Epithelial cell of prostate (primary cell): Measurements from ENCODE around the gene RERE.
A peak's percentile ranks its signal among the peaks of the same experiment; 100 is the strongest.
"Not testable (repeated sequence)": the region's sequence is repeated elsewhere in the genome, so short reads cannot be mapped to it uniquely, and the experiment has no call there.

ENCODE experiments used
- DNase-seq: peaks from one replicate; pipeline ENCODE4 v3.0.0-alpha.2; 2011; ENCODE audit warnings: low read depth, low spot score
- H3K27ac ChIP-seq: fragments of 450-650 bp; 2 replicates; pipeline ENCODE4 v1.5.1; 2017; ENCODE audit warnings: mild to moderate bottlenecking

Gene RERE

DNA sequence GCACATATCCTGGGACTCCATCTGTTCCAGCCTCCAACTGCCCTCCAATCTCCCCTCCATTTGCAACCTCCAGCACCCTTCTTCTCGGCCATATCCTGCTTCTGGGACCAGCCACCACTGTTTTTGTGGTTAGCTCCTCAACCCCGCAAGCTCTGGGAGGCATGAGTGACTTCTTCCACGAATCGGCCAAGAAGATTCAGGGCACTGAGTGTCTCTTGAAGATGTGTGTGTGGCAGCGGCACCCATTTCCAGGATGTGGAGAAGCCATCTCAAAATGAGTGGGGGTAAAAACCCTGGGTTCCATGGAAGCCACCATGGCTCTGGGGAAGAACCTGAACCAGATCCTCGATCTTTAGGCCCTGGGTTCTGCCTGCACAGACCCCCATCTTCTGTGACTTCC lies 304.9 kb downstream of the RERE start:
- H3K27ac ChIP-seq: no peak overlapping the region
- DNase-seq: no peak

DNA sequence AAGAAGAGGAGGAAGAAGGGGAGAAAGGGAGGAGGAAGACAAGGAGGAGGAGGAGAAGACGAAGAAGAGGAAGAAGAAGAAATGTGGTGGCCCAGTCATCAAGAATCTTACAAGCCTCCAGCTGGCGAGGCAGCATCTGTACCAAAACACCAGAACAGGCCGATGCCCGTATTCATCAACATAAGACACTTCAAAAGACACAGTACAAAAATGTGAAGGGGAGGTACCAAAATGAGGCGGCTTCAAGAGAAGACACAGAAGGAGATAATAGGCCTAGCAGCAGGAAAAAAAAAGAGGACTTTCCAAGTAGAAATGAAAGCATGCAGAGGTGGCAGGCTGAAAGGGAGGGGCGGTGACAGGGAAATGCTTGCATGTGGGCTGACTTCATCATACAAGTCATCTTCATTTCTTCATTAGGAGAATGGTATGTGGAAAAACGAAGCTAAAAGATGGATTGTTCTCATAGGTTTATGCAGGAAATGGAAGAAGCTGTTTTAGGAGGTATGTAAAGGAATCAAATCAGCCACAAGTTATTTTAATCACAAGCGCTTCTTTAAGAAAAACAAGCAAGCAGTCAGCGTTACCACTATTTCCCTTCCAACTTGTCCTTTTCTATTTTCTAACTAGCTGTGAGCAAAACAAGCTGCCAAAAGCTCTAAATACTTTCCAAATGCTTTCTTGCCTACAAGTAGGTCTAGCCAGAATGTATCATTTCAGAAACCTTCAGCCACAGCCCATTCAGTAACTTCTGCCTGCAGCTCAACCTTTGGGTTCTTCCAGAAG lies 307.2 kb downstream of the RERE start:
- peak overlapping the region; percentile 19 for H3K27ac ChIP-seq

DNA sequence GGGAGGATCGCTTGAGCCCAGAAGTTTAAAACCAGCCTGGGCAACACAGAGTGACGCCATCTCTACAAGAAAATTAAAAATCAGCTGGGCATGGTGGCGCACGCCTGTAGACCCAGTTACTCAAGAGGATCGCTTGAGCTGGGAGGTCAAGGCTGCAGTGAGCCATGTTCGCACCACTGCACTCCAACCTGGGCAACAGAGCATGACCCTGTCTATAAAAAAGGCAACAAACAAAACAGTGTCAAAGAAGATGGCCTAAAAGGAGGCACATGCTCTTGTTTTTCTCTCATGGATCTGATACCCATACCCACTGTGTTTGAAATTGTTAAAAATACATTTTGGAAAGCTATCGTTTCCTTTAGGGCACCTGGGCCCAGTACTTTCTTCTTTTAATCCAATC lies 307.9 kb downstream of the RERE start:
- no peak overlapping the region for H3K27ac ChIP-seq
- no peak for DNase-seq

More for the DNA sequence above, 307.2 kb downstream of the RERE start:
- DNase-seq: no peak

DNA sequence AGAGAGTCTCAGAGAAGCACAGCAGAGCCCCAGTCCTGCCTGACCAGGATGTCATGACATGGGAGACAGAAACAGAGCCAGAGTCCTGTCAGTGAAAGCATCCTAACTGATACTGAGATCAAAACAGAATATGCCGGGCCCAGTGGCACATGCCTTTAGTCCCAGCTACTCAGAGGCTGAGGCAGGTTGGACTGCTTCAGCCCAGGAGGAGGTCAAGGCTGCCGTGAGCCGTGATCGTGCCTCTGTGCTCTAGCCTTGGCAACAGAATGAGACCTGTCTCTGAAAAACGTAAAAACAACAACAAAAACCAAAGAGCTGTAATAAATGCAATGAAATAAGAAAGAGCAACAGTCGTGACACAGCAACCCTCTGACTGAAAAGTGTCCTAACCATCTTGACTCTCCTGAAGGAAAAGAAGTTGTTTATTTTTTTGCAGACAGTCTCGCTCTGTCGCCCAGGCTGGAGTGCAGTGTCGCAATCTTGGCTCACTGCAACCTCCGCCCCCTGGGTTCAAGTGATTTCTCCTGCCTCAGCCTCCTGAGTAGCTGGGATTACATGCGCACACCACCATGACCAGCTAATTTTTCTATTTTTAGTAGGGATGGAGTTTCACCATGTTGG lies 310.3 kb downstream of the RERE start:
- no peak overlapping the region for H3K27ac ChIP-seq
- DNase-seq: no peak

DNA sequence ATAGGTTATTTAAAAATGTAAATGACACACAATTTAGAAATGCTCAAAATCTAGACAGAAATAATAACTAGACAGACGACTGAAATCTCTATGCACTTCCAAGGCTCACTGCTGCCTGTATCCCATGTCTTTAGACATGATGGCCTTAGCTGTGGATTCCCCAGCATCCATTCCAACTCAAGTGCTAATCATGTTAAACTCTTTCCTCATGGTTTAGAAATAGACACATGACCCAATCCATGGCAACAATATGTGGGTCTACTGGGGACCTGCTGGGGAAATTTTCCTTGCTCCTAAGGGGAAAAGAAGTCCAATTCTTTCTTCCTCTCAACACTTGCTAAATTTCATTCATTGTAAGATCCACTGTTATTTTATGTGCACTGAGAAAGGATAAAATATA lies 311.0 kb downstream of the RERE start:
- H3K27ac ChIP-seq: no peak overlapping the region
- DNase-seq: no peak

DNA sequence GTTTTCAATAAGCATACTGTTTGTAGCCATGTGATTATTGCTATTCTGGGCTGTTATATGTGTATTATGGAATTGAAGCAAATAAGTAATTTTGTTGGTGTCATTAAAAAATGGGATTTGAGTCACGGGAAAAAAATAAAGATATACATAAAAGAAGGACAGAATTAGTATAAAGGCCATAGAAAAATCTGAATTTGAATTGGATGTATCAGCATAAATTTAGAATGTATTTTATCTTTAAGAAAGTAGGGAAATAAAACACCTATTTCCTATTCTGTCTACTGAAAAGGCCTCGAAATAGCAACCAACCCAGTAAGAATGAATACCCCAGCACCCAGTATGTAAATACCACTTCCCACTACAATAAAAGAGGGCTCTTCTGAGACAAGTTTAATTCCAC lies 313.6 kb downstream of the RERE start:
- no peak overlapping the region for H3K27ac ChIP-seq
- DNase-seq: no peak

DNA sequence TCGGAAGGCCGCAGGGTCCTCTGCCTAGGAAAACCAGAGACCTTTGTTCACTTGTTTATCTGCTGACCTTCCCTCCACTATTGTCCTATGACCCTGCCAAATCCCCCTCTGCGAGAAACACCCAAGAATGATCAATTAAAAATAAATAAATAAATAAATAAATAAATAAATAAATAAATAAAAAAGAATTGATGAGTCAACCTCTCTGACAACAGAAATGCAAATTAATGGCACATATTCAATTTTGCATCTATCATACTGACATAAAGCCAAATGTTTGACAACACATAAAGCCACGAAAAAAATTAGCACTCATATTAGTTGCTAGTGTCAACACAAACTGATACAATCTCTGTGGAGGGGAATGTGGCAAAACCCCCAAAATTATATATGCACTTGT lies 314.5 kb downstream of the RERE start:
- not testable (repeated sequence) for DNase-seq, H3K27ac ChIP-seq

DNA sequence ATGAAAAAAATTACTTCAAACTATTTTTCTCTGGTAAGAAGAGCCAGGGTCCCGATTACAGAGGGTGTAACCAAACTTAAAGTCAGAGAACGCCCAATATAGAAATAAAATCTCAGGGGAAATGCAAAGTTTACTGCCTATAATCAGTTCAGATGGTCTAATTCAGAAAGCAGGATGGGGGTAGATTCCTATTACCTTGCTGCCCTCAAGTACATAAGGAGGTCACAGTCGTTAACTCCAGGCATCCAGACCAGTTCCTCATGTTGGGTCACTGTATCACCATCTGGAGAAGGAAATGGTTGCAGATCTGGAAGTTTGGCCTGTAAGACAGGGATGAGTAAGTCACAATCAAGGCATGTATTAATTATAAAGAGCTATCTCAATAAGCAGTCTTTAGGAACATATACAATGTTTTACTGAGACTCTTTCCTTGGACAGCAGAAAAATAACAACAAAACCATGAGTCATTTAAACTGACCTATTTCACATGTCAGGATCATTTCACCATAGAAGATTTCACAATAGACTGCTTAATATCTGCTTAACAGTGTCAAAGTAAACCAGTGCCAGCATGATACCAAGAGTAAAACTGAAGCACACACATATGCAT lies 320.1 kb downstream of the RERE start:
- DNase-seq: peak; percentile 20
- H3K27ac ChIP-seq: peak overlapping the region; percentile 31

DNA sequence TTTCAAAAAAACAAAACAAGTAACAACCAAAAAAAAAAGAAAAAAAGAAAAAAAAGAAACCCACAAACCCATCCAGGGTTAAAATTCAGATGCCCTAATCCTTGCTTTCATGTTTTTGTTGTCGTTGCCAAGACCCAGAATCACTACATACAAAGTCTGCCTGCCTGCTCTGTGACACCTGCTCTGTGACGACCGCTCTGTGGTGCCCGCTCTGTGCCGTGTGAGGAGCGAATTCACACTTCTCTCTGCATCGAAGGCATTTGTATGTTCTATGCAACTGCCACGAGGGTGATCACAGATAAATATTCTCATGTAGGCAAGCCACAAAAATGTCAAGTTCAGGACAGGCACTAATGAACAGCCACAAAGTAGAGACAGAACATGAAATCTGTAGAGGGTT lies 321.0 kb downstream of the RERE start:
- no peak for DNase-seq
- H3K27ac ChIP-seq: no peak overlapping the region

DNA sequence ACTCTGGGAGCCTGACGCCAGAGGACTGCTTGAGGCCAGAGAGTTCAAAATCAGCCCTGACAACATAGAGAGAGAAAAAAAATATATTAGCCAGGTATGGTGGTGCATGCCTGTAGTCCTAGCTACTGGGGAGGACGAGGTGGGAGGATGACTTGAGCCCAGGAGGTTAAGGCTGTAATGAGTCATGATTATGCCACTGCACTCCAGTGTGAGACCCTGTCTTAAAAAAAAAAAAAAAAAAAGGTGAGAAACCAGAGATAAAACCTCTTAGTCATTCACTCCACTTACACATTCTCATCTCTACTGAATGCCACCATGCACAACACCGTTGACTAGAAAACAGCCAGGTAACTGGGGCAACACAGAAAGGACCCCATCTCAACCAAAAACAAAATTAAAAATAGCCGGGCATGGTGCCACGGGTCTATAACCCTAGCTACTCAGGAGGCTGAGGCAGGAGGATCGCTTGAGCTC lies 321.5 kb downstream of the RERE start:
- no peak overlapping the region for H3K27ac ChIP-seq
- DNase-seq: no peak

DNA sequence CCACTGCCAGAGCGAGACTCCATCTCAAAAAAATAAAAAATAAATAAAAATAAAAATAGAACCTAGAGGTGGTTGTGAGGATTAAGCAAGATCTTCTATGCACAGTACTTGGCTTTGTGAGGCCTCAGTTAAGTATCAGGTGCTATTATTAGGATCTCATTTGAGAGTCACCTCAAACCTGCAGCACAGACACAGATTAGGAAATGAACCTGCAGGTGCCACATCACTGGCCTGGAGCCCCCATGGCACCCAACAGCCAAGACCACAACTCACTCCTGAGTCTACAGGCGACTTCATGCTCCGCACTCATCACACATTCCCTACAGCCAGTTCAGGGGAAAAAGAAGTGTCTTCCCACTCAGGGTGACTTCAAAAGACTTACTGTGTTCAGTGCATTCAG lies 322.8 kb downstream of the RERE start:
- no peak for DNase-seq
- no peak overlapping the region for H3K27ac ChIP-seq

DNA sequence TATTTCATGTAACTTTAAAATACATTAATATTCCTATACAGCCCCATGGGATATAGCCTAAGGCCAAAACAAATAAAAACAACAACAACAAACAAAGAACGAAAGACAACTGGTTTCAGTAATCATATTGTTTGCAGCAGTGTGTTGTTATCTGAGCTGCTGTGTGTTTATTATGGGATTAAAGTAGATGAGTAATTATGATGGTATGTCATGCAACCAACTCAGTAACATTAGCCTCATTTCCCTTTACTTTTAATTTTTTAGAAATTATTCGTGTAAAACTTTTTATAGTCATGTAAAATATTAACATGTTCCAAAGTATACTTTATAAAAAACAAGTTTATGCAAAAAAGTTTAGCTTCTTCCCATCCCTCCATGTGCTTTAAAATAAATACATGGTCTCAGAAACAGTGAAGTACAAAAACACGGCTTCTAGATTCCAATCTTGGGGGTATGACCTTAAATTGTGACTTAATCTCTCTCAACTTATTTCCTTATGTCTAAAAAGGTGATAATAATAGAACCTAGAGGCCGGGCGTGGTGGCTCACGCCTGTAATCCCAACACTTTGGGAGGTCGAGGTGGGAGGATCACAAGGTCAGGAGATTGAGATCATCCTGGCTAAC lies 323.4 kb downstream of the RERE start:
- DNase-seq: no peak
- no peak overlapping the region for H3K27ac ChIP-seq

DNA sequence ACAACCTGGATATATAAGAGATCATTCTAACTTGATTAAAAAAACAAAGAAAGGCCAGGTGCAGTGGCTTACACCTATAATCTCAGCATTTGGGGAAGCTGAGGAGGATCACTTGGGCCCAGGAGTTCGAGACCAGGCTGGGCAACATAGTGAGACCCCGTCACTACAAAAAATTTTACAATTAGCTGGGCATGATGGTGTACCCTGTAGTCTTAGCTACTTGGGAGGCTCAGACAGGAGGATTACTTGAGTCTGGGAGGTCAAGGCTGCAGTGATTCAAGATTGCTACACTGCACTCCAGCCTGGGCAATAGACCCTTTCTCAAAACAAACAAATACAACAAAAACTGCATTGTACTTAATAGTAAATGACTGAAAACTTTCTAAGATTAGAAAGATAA lies 330.2 kb downstream of the RERE start:
- H3K27ac ChIP-seq: no peak overlapping the region
- no peak for DNase-seq

DNA sequence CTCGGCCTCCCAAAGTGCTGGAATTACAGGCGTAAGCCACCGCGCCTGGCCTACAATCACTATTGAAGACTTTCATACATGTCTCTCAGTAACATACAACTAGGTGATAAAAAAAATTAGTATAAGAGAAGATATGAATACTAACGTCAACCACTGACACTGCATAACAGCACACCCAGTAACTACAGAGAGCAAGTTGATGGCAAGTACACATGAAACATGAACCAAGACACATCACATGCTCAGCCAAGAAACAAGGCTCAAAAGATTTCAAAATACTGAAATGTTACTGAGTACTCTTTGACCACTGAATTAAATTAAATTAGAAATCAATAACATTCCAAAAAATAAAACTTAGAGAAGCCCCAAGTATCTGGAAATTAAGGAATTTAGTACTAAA lies 331.4 kb downstream of the RERE start:
- no peak for DNase-seq
- H3K27ac ChIP-seq: no peak overlapping the region

DNA sequence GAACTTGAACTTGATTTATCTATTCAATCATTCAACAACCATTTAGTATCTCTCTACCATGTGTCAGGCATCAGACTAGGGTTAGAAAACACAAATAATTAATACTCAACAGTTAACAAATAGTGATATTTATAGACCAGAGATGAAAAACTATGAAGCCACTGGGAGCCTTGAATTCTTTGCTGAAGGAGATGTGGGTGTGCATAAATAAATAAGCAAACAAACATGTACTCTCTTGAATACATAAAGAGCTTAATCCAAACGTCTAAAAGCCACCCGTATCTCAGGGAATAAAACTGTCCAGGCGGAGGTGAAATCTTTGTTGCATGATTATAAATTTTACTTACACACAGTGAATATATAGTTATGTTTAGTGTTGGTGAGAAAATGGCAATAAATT lies 333.9 kb downstream of the RERE start:
- DNase-seq: no peak
- peak overlapping the region; percentile 30 for H3K27ac ChIP-seq

DNA sequence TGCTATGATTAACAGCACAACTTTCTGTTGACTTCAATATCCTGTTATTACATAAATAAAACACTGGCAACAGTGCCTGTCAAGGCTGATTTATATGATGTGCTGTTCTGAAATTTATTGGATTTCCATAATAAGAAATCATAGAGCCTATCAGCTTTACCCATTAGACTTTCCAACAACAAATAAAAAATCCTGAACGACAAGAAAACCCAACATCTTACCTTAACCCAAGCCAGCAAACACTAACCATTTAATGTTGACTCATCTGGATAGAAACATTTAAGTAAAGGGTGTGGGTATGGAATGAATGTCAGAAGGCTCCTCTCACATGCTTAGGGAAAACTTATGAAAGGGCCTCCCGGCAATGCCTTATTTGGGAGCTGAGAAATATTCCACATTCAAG lies 334.5 kb downstream of the RERE start:
- H3K27ac ChIP-seq: peak overlapping the region; percentile 30

DNA sequence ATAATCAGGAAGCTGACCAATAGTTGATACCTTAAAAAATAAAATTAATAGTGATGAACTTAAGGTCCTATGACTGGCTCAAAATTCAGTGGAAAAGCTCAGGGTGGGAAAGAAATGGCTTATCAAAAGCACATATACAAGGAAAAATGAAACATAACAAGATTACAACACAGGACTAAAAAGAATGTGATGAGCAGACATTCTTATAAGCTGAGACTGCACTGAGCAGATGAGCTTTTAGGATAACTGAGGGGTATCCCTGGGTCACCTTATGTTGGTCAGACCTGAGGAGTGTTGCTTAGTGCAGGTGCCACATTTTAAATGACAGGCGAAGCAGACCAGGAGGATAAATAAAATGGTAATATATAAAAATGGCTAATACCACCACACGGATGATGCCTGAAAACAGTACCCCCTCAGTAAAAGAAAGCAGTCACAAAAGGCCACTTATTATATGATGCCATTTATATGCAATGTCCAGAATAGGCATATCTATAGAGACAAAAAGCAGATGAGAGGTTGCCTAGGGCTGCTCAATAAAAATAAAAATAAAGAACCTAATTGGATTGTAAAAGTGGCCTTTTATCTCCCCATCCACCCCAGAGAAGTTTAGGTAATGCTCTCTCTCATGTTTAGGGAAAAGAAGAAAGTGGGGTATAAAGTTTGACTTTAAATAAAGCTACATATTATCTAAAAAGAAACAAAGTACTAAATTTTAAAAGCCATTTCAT lies 335.6 kb downstream of the RERE start:
- DNase-seq: no peak
- no peak overlapping the region for H3K27ac ChIP-seq

More for the DNA sequence above, 334.5 kb downstream of the RERE start:
- peak; percentile 31 for DNase-seq

DNA sequence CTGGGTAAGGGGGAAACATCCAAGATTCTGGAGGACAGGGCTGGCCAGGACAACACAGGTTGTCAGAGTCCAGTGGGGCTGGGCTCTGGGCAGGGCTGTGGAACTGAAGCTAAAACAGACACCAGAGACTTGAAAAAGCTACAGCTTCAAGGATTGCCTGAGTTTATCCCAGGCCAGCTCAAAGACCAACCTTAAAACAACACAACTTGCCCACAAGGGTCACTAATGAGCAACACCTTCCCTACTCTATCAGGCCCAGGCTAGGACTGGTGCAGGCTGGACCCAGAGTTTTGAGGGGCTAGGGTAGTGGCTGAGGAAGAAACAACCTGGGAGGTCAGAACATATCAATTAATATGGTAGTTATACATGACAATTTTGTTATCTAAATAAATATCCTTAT lies 338.9 kb downstream of the RERE start:
- H3K27ac ChIP-seq: no peak overlapping the region
- no peak for DNase-seq

DNA sequence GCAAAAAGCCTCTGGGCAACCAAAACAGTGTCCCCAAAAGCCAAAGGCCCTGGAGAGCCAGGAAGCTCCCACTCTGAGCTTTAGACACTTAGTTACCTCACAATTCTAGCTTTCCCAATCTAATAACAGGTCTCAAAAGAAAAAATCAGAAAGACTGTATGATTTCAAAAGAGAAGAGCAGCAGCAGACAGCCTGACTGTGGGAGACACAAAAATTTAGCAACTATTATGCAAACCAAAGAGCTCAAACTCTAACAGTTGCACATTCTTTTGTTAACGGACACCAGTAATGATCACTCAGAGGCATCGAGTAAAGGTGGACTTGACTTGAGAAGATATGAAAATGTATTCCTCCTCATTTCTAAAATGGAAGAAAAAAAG lies 339.5 kb downstream of the RERE start:
- no peak for DNase-seq
- H3K27ac ChIP-seq: no peak overlapping the region

DNA sequence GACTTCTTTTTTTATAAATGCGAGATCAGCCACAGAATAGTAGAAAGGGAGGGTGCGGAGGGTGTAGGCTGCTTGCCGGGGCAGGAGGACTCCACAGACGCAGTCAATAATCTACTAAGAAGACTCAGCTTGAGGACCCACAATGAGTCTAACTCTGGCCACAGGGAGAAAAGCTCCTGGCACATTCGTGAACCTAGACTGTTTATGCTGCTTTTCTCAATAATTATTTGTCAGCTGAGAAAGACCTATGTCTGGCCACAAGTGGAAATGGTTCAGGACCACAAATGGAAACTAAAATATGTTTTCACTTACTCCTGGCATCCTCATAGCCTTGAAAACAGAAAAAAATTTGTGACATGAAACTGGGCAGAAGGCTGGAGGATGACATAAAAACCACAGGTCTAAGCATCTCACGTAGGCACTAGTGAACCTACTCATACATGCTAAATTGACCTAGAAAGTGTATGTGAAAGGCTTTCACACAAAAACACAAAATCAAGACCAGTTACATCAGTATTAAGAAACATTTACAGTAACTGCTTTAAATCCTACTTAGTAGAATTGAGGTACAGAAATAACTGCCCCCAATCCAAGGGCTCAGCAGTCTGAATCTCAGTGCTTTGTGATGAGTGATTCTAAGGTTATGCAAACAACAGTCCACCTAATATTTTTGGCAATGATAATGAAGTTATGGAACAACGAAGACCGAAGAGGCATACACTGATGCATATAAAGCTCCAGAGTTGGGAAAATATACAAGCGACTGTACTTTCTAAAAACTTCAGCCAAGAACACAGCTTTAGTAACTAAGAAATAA lies 340.1 kb downstream of the RERE start:
- no peak overlapping the region for H3K27ac ChIP-seq
- DNase-seq: no peak
